K562 (cell line): ENCODE measurements around the gene MYH2.

Experiments
- ARNT ChIP-seq, 2 experiments: fragments of 450-650 bp; IDR thresholded peaks; 2 replicates each; pipeline ENCODE4 v1.6.1; 2016; ENCODE audit warnings: mild to moderate bottlenecking in 1 of 2
- EZH2 ChIP-seq: IDR thresholded peaks from 2 replicates; pipeline ENCODE4 v1.6.1; 2012; ENCODE audit warnings: low read depth, mild to moderate bottlenecking, inconsistent platforms, low read length, borderline replicate concordance
- FIP1L1 ChIP-seq: fragments of 200-400 bp; formaldehyde crosslinking; IDR thresholded peaks from 2 replicates; pipeline ENCODE4 v1.6.1; 2018; ENCODE audit warnings: mild to moderate bottlenecking, low read depth, low read length; ENCODE audit not compliant: poor library complexity, severe bottlenecking
- HDAC2 ChIP-seq: fragments of 450-650 bp; IDR thresholded peaks from 2 replicates; pipeline ENCODE4 v1.6.1; 2016; ENCODE audit warnings: mild to moderate bottlenecking
- TF ChIP-seq, protein P1 (sequence below), 3 experiments: IDR thresholded peaks in 2 of 3; conservative IDR thresholded peaks in 1 of 3; 2 replicates each; pipeline ENCODE4 v1.5.1; 2011 to 2012; ENCODE audit warnings: low read length in 3 of 3, mild to moderate bottlenecking in 3 of 3, control low read depth in 2 of 3, improper control_type of control experiment in 1 of 3, inconsistent platforms in 1 of 3, low read depth in 1 of 3, mixed read lengths in 1 of 3, moderate library complexity in 1 of 3; ENCODE audit not compliant: insufficient read depth in 2 of 3
- TF ChIP-seq, protein P2 (sequence below): IDR thresholded peaks from 2 replicates; pipeline ENCODE4 v1.6.1; 2012; ENCODE audit warnings: low read depth, low read length, improper control_type of control experiment, borderline replicate concordance

DNA sequence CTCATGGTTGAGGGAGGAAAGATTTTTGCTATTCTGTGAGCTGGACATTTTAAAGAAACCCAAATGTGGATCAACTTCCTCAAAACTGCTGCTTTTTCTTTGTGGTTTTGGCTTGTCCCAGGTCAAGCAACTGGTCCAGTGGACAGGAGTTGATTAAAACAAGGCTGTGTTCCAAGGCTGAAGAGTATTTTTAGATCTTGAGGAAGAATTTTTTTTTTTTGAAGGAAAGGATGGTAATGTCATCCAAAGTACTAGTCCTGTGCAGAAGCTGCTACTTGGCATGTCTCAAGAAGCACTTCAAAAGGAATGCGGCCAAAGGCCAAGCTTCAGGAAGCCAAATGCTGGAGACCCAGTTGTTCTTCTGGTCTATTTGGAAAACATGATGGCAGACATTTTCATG is 8.0 kb upstream of the MYH2 start:
- no peak for TF ChIP-seq FIP1L1
- TF ChIP-seq, protein P1, sequence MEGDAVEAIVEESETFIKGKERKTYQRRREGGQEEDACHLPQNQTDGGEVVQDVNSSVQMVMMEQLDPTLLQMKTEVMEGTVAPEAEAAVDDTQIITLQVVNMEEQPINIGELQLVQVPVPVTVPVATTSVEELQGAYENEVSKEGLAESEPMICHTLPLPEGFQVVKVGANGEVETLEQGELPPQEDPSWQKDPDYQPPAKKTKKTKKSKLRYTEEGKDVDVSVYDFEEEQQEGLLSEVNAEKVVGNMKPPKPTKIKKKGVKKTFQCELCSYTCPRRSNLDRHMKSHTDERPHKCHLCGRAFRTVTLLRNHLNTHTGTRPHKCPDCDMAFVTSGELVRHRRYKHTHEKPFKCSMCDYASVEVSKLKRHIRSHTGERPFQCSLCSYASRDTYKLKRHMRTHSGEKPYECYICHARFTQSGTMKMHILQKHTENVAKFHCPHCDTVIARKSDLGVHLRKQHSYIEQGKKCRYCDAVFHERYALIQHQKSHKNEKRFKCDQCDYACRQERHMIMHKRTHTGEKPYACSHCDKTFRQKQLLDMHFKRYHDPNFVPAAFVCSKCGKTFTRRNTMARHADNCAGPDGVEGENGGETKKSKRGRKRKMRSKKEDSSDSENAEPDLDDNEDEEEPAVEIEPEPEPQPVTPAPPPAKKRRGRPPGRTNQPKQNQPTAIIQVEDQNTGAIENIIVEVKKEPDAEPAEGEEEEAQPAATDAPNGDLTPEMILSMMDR (IDR thresholded peaks at IDR 0.05 in 2 of 3, conservative IDR thresholded peaks at IDR 0.05 in 1 of 3; ENCODE audit: insufficient read depth in 2 of 3, low read depth in 1 of 3, low read length in 3 of 3): no peak
- TF ChIP-seq, protein P2, sequence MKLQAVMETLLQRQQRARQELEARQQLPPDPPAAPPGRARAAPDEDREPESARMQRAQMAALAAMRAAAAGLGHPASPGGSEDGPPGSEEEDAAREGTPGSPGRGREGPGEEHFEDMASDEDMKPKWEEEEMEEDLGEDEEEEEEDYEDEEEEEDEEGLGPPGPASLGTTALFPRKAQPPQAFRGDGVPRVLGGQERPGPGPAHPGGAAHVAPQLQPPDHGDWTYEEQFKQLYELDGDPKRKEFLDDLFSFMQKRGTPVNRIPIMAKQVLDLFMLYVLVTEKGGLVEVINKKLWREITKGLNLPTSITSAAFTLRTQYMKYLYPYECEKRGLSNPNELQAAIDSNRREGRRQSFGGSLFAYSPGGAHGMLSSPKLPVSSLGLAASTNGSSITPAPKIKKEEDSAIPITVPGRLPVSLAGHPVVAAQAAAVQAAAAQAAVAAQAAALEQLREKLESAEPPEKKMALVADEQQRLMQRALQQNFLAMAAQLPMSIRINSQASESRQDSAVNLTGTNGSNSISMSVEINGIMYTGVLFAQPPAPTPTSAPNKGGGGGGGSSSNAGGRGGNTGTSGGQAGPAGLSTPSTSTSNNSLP: no peak
- TF ChIP-seq EZH2: no peak
- TF ChIP-seq HDAC2: no peak
- TF ChIP-seq ARNT (IDR thresholded peaks at IDR 0.05): no peak
